GM21825 (cell line): ENCODE data around the gene CCDC196.

Experiments
- ATAC-seq: cut with Tn5 transposase; IDR thresholded peaks from one replicate; pipeline ENCODE4 v1.9.1; 2021; ENCODE audit warnings: mild to moderate bottlenecking, moderate library complexity; ENCODE audit not compliant: unreplicated experiment

The CCDC196 gene, protein sequence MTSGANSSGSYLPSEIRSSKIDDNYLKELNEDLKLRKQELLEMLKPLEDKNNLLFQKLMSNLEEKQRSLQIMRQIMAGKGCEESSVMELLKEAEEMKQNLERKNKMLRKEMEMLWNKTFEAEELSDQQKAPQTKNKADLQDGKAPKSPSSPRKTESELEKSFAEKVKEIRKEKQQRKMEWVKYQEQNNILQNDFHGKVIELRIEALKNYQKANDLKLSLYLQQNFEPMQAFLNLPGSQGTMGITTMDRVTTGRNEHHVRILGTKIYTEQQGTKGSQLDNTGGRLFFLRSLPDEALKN

DNA sequence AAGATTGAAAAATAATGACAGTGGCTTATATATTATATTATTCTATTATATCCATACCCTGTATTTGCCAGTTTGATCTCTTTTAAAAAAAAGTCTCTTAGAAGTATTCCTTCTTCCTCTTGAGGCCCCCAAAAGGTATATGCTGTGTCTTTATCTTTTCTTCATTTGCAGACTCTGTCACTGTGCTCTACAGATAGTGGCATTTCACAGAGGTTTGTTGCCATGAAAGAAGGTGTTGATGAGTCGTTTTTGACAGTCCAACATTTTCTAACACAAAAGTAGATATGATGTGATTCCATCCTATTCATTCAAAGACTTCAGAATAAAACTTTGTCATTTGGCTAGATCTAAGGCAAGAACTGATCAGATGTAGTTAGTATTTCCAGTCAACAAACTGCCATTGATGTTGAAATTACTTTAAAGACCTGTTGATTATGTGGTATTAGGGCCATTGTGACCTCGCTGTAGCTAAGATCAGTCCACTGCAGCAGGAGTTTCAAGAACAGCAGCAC is at the start of gene CCDC196:
TSS of gene CCDC196 (plus strand) at position 462 of the 512 bp plus-strand sequence. CDS start 132 bp downstream, outside the sequence.
- ATAC-seq = no peak

DNA sequence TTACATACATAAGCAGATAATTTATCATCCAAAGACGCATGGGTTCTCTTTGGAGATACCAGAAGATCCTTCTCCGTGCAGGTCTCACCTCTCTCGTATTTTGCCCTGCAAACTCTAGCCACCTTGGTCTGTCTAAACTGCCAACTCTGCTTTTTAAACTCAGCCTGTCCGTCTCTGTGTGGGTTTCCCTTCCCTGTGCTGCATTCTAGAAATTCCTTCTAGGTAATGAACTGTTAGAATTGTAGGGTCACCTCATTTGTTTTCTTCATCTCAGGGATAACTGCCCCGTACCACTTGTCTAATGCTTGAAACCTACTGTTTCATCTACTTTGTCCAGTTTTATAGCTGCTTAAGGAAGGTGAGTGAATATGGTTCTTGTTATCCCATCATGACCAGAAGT is 45.4 kb upstream of the CCDC196 start:
- no peak for ATAC-seq

DNA sequence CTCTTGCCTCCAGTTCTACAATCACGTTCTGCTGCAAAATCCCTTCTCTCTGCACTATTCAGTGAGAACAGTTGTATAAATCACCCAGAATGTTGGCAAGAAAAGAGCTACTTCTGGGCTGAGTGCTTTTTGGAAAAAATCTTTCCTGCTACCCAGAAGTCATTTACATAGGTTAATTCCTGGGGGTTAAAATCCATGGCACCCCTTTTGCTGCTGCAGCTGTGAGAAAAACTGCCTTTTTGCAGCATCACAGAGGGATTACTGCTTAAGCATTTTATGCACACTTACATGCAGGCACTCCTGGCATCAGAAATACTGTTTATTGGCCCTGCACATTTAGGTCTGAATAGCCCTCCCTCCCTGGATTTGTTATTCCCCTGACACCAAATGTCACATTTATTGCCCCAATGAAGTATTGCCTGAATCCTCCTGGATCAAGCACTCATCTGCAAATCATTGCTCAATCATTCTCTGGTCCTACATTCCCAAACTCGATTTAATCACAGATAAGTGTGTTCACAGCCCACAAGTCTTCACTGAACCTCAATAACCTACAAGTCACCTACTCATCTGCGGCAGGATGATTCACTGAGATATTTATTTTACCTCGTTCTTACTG is 43.1 kb upstream of the CCDC196 start:
- no peak for ATAC-seq

DNA sequence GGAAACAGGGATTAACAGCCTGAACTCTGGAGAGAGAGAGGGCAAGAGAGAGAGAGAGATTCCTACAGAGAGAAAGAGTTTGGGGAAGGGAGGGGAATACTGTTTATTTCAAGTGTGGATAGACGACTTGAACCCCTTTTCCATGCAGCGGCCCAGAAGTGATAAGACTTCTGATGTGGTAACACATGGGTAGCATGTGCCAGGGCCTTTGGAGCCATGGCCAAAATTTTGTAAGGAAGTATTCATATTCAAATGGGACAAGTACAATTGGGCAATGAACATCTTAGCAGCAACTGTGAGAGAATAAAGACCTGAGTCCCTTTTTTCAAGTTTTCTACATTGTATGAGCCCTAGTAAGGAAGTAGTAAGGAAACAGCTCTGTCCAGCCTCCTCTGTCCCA is 42.4 kb upstream of the CCDC196 start:
- ATAC-seq = no peak

DNA sequence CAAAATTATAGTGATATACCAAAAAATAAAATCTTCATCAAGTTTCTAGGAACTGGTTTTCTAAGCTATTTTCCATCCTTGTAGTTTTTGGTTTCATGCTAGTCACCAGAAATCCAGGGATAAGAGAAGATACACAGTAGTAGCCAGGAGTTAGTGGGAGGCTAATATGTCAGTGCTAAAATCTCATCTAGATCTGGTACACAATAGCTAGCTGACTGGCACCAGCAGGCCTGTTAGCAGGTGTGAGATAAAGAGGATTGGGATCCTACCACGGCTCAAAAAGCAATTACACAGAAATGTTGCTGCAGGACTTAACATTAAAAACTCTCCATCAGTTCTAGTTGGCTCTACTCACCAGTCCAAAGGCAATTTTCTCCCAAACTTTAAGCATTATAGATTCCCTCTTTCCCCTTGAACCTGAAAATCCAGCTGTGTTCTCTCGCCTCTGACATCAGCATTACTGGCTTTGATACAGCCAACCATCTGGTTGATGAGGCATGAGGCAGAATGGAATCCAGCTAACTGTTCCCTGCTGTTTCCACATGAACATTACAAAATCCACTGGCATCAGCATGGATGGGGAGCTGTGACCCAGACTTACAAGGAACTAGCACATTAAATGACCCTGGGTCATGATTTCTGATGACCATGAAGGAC is 41.8 kb upstream of the CCDC196 start:
- ATAC-seq = no peak

DNA sequence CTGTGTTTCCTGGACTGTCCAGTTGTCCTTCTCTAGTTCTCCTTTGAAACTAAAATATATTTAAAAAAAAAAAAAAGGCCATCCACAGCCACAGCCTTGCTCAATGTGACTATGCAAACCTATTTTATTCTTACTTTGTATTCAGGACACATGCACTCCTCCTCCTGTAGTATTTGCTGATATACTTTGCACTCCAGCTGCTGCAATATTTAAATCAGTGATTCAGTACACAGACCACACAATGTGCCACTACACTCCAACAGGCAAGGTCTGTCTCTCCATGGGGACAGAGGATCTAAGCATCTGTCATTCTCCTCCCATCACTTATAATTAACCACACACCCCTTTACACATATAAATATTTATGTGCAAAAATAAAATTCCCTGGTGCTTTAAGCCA is 40.2 kb upstream of the CCDC196 start:
- no peak for ATAC-seq

DNA sequence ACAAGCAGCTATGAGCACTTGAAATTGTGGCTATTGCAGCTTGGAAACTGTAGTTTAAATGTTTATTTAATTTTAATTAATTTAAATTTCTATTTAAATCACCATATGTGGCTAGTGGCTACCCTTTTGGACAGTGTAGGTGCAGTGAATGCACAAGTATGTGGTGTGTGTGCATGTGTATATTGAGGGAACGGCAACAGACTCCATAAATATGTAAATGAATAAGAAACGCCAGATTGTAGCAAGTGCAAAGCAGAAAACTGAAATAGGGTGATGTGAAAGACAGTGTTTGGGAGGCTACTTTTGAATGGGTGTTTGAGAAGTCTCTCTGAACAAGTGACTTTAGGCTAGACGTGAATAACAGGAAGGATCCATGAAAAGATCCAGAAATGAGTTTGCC is 32.7 kb upstream of the CCDC196 start:
- no peak for ATAC-seq

DNA sequence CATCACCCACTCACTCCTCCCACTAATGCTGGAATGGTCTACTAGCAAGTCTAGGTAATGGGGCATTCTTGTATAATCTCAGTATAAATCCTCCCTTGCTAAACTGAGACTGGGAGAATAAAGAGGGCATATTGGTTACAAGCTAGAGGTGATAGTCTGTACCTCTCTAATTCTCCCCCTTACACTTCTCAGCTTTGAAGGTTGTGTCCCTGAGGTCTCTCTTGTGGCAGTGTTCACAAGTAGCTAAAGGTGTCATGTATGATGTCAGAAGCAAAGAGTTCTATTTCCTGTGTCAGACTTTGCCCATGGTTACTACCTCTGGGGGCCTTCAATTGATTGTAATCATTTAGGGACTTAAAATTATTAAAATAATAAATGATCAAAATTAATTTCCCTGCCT is 26.6 kb upstream of the CCDC196 start:
- ATAC-seq = no peak

DNA sequence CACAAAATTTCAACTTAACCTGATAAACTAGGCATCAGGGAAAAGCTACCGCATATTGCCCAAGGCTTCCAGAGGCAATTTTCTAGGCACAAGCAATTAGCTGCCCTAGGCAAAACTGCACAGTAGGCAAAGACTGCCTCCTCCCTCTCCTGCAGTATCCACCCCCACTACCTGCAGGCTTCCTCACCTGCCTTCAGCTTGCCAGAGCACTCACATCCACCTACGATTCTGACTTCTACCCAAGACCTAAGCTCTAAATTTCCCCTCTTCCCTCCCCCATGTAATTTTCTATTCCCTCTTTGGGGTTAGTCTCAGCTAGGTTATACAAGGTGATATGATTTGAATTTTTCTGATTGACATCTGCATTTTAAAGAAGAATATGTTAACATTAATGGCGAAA is 21.9 kb upstream of the CCDC196 start:
- no peak for ATAC-seq

DNA sequence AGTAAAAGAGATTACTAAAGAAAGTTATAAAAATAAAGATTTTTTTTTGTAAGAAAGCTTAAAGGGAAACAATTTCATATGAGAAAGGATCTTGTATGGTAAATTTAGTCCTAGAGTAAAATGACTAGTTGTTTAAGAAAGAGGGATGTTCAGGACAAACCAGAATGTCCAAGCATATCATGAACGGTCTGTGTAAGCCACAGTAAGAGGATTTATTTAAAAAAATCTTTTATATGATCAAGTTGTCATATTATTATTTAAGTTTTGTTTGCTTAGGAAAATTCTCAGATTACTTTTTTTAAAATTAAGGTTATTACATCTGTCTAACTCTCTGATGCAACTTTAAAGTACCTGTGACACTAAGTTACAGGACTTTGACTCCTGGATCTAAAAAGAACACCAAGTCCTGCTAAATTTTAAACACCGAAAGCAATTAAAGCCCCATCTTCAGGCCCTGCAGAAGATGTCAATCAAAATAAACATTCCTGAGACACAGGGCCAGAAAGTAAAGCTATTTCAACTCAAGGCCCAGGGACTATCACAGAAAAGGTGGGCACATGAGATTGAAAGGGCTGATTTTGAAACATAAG is 17.3 kb upstream of the CCDC196 start:
- no peak for ATAC-seq

DNA sequence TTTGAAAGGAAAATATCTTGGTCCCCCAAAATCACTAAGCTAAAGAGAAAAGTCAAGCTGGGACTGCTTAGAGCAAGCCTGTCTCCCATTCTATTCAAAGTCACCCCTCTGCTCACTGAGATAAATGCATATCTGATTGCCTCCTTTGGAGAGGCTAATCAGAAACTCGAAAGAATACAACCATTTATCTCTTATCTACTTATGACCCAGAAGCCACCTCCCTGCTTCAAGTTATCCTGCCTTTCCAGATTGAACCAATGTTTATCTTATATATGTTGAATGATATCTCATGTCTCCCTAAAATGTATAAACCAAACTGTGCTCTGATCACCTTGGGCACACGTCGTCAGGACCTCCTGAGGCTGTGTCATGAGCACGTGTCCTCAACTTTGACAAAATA is 14.6 kb upstream of the CCDC196 start:
- no peak for ATAC-seq

DNA sequence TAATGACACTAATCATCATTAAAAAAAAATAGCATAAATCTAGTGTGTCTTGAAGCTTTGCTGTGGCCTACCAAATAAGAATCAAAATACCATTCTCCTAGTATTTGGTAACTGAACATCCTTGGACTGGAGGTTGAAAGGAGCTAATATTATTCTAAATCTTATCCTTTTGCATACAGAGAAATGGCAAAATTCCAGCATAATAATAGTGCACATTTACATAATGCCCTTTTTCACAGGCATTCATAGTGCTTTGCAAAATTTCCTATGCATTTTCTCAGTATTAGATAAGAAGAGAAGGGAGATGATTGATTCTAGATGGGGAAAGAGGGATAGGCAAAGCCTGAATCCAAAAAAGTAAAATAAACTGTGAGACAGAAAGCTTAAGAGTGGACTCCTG is 13.9 kb upstream of the CCDC196 start:
- no peak for ATAC-seq

DNA sequence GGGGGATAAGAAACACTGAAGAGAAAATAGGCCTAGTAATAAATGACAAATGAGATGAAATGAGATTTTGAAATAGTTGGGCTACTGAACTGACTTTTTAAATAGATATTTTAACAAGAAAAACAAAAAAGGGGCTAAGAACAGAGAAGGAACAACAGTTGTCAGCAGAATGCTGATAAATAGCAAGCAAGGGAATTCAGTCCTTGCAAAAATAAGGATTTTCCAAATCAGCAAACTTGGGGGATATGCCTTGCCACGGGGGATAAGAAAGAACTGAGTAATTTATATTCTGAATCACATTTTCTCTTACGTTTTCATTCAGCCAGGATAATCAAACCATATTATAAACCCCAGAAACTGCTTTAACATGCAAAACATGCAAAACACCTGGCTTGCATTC is 12.9 kb upstream of the CCDC196 start:
- ATAC-seq = no peak

DNA sequence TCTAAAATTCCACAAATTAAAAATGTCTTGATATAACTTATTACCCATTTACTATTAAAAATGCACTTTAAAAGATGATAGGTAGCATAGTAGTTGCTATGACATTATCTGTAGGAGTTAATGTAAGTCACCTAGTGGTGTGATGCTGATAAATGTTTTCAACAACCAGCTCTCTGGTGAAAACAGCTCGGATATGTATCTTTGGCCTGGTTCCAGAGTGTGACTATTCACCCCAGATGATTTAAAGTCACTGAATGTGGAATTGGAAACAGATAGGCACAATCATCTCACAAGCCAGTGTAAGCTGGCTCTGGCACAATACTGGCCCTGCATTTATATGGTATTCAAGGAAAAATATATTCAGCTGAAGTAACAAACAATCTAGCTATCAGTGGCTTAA is 9.2 kb upstream of the CCDC196 start:
- no peak for ATAC-seq

DNA sequence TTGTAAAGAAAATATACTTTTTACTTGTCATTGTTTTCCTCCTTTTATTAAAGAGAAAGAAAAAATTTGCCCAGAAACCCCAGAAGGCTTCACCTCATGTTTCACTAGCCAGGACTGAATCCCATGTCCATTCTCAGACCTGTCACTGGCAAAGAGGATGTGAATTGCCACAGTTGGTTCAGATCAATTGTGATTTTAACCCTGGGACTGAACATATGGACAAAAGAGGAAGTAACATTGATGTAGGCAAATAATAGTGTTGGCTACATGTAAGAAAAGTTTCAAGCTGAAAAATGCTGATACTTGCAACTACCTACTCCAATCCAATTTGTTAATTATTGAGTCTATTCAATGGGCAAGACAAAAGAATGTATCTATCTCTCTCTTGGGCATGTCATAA is 8.6 kb upstream of the CCDC196 start:
- ATAC-seq = no peak

DNA sequence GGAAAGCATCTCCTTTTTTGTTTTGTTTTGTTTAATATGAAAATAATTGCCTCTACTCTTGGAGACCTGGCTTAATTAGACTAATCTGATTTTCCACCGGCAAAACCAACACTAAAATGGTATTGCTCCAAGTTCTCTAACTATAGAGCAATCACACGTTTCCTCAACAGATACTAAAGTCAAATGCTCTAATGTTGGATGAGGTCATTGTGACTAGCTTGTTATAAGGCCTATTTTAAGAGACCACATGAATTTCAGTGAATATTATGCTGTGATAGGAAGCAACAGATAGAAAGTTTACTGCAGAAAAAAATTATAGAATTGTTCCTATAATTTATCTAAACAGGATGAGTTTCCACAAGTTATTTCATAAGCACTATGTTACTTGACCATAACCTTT is 3.3 kb upstream of the CCDC196 start:
- no peak for ATAC-seq

DNA sequence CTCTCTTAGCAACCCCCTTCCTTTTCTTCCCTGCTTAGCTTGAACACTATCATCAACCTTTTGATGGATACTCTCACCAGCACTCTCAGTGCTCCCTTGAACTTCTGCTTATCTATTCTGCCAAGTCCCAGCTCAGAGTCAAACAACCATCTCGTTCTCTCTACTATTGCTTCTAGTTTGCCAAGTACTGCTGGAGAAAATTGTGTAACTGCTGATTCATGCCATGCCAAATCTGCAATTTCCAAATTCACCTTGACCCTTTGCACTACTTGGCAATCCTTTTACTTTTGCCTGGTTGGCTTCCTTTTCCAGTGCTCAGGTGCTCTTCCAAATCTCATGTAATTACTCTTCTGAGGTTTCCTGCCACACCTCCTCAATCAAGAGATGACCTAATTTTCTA is 2.8 kb upstream of the CCDC196 start:
- ATAC-seq = no peak

DNA sequence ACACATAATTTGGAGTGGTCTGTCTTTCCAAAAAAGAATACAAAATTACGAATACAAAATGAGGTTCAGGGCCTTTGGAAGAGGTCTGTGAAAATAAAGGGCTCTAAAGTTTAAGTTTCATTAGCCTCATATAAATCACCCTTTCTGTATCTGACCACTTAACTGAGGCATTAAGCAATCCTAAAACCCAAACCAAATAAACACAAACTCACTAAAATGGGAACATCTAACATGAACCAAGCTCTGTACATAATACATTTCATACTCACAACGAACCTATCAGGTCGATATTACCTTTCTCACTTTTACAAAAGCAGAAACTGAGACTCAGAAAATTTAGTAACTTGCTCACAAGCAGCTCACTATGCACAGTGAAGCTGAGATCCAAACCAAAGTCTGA is 1.1 kb upstream of the CCDC196 start:
- ATAC-seq = no peak

DNA sequence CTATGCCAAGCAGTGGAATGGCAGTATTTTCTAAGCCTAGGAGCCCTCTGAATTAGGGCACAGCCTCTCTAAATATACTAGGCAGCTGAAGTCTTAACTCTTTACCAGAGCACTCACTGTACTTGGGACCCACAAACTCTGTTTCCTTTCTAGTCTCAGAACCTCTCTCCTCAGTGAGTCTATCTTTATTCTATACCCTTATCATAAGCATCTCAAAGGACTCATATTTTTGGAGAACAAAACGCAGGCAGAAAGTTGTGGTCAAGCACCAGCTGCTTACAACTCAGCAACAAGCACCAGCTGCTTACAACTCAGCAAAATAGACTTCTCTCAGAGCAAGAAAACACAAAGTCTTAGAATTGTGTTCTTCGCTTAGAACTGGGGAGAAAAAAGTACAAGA is 993 bp downstream of the CCDC196 start:
- ATAC-seq = no peak

DNA sequence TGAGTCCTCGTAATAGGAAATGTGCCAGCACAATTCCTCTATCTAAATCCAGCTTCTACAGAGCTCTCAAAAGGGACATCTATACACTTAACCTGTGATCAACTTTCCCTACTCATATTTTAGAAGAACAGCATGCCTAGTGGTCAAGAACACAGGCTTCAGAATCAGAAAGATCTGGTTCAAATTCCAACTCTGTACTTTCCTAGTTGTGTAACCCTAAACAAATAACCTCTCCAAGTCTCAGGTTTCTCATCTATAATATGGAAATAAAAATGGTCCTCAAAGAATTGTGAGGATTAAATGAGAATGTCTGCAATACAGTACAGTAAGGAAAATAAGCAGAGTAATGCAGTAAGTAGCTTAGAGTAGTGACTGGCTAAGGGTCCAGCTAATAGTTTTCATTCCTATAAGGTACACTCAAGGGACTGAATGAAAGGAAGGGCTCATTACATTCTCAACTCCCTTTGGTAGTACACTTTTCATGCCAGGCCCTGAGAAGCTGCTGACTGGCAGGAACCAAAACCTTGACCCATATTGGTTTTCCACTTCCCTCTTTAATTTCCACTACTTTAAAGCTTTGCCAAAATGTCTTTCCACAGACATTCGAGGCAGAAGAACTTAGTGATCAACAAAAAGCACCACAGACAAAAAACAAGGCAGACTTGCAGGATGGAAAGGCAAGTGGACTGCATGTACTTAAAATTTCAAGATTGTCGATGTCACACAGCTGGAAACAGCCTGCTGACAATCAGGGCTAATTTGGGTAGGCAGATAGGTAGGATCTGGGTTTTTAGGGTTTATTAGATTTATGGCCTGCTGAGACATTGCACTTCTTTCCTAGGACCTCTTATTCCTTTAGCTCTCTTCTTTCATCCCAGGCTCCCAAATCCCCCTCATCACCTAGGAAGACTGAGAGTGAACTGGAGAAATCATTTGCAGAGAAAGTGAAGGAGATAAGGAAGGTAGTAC is 4.3 kb downstream of the CCDC196 start:
- no peak for ATAC-seq

DNA sequence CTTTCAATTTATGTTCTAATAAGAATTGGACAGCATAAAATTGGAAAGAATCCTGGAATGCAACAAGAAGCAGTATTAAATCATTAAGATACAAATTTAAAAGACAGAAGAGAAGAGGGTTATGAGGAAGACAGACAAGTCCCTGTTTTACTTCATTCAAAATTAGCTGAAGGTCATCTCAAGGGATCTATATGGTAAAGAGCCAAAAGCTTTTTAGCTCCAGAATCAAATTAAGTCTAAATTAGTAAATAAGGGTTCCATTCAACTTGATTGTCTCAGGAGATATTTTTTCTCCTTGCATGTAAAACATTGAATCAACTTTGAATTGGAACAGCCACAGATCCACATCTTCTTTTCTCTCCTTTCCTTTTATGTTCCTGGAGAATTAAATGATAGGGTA is 7.6 kb downstream of the CCDC196 start:
- ATAC-seq = no peak
